ENCODE data around the gene SFI1.
"Not testable (repeated sequence)": the region's sequence is repeated elsewhere in the genome, so short reads cannot be mapped to it uniquely, and the experiment has no call there.

SFI1 gene

DNA sequence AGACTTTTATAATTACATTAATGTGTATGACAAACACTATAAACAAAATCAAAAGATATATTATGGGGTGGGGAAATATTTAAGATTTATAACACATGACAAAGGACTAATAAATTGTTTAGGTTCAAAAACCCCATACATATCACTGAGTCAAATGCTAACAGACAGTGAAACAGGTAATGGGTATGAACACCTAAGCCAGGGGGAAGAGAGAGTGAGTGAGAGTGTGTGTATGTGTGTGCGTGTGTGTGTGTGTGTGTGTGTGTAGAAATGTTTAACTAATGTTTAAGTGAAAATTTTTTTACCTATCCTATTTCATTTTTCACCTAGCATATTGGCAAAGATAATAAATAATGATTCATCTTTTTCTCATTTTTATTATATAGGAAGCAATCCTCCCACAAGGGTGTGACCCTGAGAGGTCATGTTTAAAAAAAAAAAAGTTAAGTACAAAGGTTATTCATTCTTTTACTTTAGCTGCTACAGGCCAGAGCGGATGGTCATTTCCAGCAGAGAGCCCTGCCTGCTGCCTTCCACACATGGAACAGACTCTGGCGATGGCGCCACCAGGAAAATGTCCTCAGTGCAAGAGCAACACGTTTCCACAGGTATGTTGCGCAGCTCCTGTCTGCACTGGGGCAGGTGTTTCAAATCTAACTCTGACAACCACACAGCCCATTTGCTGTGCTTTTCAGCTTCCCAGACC is 92.8 kb downstream of the SFI1 start:
- no peak for DNase-seq

DNA sequence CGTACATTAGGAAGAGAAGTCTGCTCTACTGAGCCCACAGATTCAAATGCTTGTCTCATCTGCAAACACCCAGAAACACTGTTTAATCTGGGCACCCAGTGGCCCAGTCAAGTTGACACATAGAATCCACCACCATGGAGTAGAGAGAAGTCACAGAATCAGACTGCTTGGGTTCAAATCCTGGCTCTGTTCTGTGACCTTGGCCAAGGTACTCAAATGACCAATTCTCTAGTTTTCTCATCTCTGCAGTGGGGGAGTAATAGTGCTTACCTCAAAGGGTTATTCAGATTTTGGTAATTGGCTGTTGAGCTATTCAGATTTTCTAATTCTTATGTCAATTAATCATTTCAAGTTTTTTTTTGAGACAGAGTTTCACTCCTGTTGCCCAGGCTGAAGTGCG is 93.8 kb downstream of the SFI1 start:
- not testable (repeated sequence) for DNase-seq

GRCh38 chr22:31595271-31595670 is 98.9 kb downstream of the SFI1 start:
- no peak for DNase-seq

DNA sequence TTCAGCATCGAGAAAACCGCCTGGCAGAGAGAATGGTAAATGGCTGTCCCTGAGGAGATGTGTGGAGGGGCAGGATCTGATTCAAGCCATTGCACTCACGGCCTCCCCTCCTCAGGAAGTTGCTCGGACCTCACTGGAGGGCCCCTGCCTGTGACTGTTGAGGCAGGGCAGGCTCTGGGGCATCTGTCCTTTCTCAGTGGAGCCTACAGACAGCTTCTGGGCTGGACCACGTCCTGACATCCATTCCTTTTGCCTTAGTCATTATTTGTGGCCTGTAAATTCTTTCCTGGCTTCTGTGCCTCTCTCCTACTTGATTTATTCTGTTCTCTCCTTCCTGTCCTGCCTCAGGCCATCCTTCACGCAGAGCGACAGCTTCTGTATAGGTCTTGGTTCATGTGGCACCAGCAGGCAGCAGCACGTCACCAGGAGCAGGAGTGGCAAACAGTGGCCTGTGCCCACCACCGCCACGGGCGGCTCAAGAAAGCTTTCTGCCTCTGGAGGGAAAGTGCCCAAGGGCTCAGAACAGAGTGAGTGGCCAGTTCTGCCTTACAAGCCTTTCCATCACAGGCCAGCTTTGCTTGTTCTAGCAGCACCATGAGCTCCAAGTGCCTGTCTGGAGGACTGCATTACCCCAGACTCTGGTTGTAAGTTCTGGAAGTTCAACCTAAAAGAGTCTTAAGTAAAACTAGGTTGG is 106.1 kb downstream of the SFI1 start:
- DNase-seq, result no peak

DNA sequence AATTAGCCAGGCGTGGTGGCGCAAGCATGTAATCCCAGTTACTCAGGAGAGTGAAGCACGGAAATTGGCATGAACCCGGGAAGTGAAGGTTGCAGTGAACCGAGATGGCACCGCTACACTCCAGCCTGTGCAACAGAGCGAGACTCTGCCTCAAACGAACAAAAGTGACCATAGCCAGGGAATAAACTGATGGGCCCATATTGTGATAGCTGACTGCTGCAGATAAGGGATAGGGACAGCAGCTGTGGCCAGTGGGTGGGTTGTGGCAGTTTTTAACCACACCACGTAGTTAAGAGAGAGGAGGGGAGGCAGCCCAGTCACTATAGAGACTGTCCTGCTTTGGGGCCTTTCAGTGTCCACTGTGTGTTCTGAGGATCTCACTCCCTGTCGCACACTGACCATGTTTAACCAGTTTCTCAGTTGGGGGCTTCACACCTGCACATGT is 106.8 kb downstream of the SFI1 start:
- DNase-seq, result no peak

- no peak for DNase-seq
Observed at GRCh38 chr22:31603574-31603973, 107.2 kb downstream of the SFI1 start.

- DNase-seq, result no peak
Observed at GRCh38 chr22:31604137-31604705, 107.9 kb downstream of the SFI1 start.

DNA sequence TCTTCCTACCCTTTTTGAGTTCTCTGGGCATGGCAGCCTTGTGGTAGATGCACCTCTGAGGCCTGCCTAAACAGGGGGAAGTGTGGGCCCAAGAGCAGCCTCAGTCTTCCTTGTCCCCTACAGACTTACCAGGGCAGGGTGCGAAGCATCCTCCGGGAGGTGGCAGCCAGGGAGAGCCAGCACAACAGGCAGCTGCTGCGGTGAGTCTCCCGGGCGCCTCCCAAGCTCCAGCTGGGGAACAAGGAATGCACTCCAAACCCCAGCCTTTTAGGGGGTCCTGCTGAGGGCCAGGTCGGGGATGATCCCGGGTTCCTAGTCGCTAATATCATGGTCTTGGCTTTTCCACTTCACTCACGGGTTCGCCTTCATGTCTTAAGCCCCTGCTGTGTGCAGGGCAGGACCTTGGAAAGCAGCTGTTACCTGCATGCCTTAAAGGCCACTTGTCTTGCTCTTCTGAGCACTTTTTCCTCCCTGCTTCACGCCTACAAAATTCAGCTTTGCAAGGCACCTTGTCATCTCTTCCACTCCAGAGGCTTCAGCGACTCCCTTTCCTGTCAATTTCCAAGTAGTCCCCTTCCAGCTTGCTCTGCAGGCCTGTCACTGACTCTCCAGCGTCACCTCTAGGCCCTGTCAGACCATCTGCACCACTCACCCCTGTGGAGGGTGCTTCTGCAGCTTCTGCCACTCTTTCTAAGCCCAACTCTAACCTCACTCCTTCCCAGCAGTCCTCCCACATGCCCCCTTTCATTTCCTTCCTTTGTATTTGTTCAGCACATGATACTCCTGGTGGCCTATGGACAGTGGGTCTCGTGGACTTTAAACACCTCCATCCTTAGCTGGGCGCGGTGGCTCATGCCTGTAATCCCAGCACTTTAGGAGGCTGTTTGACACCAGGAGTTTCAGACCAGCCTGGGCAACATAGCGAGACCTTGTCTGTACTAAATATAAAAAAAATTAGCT is 108.7 kb downstream of the SFI1 start:
- DNase-seq, result no peak

- DNase-seq, result no peak
Observed at GRCh38 chr22:31605851-31606585, 109.7 kb downstream of the SFI1 start.

GRCh38 chr22:31607696-31608095 is 111.4 kb downstream of the SFI1 start:
- DNase-seq, result no peak

GRCh38 chr22:31609716-31610115 is 113.4 kb downstream of the SFI1 start:
- no peak for DNase-seq

DNA sequence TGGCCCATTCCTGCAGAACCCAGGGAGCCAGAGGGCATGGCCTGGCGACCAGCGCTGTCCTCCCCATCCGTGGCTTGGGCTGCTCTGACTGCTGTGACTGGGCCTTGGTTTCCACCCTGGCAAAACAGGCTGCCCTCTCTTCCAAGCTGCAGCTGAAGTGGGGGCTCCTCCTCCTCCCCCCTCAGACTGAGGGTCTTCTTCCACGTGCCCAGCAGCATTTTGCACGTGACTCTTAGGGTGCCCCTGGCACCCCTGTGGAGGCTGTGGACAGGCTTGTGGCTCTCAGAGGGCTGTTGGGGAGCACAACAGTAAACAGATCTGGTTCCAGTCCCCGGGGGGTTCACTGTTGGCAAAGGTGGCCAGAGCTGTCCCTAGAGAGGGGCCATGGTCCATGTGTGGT is 114.3 kb downstream of the SFI1 start:
- DNase-seq, result no peak

GRCh38 chr22:31611061-31611760 is 114.9 kb downstream of the SFI1 start:
- no peak for DNase-seq

GRCh38 chr22:31612891-31613285 is 116.6 kb downstream of the SFI1 start:
- DNase-seq, result no peak

- DNase-seq, result no peak
Observed at GRCh38 chr22:31613286-31613903, 117.1 kb downstream of the SFI1 start.

- no peak for DNase-seq
Observed at GRCh38 chr22:31613904-31614296, 117.6 kb downstream of the SFI1 start.

DNA sequence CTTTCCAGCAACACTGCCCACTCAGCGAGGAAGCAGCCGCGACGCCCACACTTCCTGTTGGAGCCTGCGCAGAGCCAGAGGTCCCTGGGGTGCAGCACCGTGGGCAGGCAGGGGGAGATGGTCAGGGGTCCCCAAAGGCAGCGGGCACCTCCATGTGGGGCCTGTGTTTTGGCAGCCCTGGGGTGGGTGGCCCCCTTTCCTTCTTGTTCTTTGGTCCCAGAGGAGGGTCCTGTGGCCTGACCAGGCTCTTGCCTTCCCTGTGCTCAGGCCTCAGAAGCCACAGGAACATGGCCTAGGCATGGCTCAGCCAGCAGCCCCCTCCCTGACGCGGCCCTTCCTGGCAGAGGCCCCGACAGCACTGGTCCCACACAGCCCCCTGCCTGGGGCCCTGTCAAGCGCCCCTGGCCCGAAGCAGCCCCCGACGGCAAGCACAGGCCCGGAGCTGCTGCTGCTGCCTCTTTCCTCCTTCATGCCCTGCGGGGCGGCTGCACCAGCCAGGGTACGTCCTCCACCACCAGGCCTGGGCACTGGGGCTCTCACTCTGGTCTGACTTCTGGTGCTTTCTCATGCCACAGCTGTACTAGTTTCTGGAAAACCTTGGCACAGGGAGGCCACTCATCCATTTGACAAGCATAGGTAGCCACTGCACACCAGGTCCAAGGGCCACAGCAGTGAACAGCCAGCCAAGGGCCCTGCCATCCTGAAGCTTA is 118.6 kb downstream of the SFI1 start:
- no peak for DNase-seq

GRCh38 chr22:31615491-31615860 is 119.1 kb downstream of the SFI1 start:
- no peak for DNase-seq

- no peak for DNase-seq
Observed at GRCh38 chr22:31615940-31616314, 119.6 kb downstream of the SFI1 start.

DNA sequence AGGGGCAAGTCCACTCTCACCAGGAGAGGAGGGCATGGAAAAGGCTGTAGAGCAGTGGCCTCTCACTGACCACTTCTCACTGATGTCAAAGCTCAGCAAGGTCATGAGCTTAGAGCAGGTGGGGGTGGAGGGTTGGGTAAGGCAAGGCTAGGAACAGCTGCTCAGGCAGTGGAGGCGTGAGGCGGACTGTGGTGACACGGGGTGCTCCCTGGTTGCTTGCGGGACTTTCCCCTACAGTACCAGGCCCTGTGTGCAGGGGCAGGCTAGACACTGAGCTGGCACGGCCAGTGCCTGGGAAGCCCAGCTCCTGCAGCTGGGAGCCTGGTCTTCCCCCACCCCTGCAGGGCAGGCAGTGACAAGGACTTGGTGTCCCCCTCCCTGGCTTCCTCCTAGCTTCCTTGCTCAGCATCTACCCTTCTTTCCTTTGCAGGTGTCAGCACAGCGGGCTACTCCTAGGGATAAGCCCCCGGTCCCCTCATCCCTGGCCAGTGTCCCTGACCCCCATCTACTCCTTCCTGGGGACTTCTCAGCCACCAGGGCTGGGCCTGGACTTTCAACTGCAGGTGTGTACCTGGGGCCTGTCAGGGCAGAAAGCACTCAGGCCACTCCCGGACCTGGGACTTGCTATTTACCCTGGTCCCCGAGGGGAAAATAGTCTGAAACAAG is 120.1 kb downstream of the SFI1 start:
- no peak for DNase-seq
